K562 (cell line): ENCODE data around the gene ELP5. TPM values are rescaled to one million over a fixed set of nuclear protein-coding genes. Genes with fewer than 3 reads are reported as not detected.

Source experiments
- BACH1 ChIP-seq: fragments of 200-800 bp; sonication (Bioruptor generic); IDR thresholded peaks from 2 replicates; pipeline ENCODE4 v1.6.1; 2016; ENCODE audit warnings: missing genetic modification characterization, missing compliant biosample characterization
- CBFB ChIP-seq: sonication (generic); formaldehyde crosslinking; IDR thresholded peaks from 2 replicates; pipeline ENCODE4 v1.4.0; 2020; ENCODE audit warnings: mild to moderate bottlenecking, missing genetic modification reagents
- CREM ChIP-seq: IDR thresholded peaks from 2 replicates; pipeline ENCODE4 v1.6.1; 2014; ENCODE audit warnings: antibody characterized with exemption, low read depth
- FOXA3 ChIP-seq, 2 experiments: fragments of 450-650 bp in 1 of 2; sonication (generic) in 1 of 2; formaldehyde crosslinking; IDR thresholded peaks in 1 of 2; conservative IDR thresholded peaks in 1 of 2; 2 replicates each; pipeline versions ENCODE4 v1.4.0 to v1.8.0; 2020 to 2022; ENCODE audit warnings: mild to moderate bottlenecking in 2 of 2, missing genetic modification reagents in 1 of 2
- GABPB1 ChIP-seq: sonication (generic); formaldehyde crosslinking; IDR thresholded peaks from 2 replicates; pipeline ENCODE4 v1.8.0; 2022; ENCODE audit warnings: mild to moderate bottlenecking, missing genetic modification reagents
- HDAC2 ChIP-seq: fragments of 450-650 bp; IDR thresholded peaks from 2 replicates; pipeline ENCODE4 v1.6.1; 2016; ENCODE audit warnings: mild to moderate bottlenecking
- HLTF ChIP-seq: fragments of 450-650 bp; IDR thresholded peaks from 2 replicates; pipeline ENCODE4 v1.6.1; 2016
- HMGN3 ChIP-seq: IDR thresholded peaks from 2 replicates; pipeline ENCODE4 v1.6.1; 2011; ENCODE audit warnings: borderline replicate concordance, low read depth, mild to moderate bottlenecking, mixed read lengths, low read length; ENCODE audit not compliant: insufficient read length; ENCODE audit errors: extremely low read depth
- HNRNPUL1 ChIP-seq: fragments of 200-400 bp; formaldehyde crosslinking; IDR thresholded peaks from 2 replicates; pipeline ENCODE4 v1.6.1; 2017; ENCODE audit warnings: low read length
- MEF2D ChIP-seq: conservative IDR thresholded peaks from 2 replicates; pipeline ENCODE4 v1.6.1; 2016; ENCODE audit warnings: low read depth, missing genetic modification characterization, missing compliant biosample characterization
- MXI1 ChIP-seq: IDR thresholded peaks from 2 replicates; pipeline ENCODE4 v1.6.1; 2011; ENCODE audit warnings: low read depth, mild to moderate bottlenecking, improper control_type of control experiment, low read length
- NFIC ChIP-seq: fragments of 450-650 bp; IDR thresholded peaks from 2 replicates; pipeline ENCODE4 v1.6.1; 2017; ENCODE audit warnings: mild to moderate bottlenecking, inconsistent platforms
- NFXL1 ChIP-seq: fragments of 450-650 bp; formaldehyde crosslinking; IDR thresholded peaks from 2 replicates; pipeline ENCODE4 v1.4.0; 2021; ENCODE audit warnings: mild to moderate bottlenecking
- POLR2A ChIP-seq: fragments of 450-650 bp; conservative IDR thresholded peaks from 2 replicates; pipeline ENCODE4 v1.6.1; 2016
- RFX1 ChIP-seq: fragments of 450-650 bp; IDR thresholded peaks from 2 replicates; pipeline ENCODE4 v1.6.1; 2016; ENCODE audit warnings: mild to moderate bottlenecking, moderate library complexity
- SMAD3 ChIP-seq: fragments of 450-650 bp; formaldehyde crosslinking; conservative IDR thresholded peaks from 2 replicates; pipeline ENCODE4 v1.4.0; 2020; ENCODE audit warnings: mild to moderate bottlenecking
- TAF7 ChIP-seq: fragments of 450-650 bp; IDR thresholded peaks from 2 replicates; pipeline ENCODE4 v1.6.1; 2016; ENCODE audit warnings: missing genetic modification characterization, missing compliant biosample characterization
- ZBTB1 ChIP-seq: sonication (generic); formaldehyde crosslinking; IDR thresholded peaks from 2 replicates; pipeline ENCODE4 v1.8.1; 2023; ENCODE audit warnings: missing genetic modification reagents, low read depth, mild to moderate bottlenecking, borderline replicate concordance
- ZBTB7A ChIP-seq: IDR thresholded peaks from 2 replicates; pipeline ENCODE4 v1.6.1; 2011; ENCODE audit warnings: low read depth, mild to moderate bottlenecking, low read length, moderate library complexity, borderline replicate concordance; ENCODE audit not compliant: control insufficient read depth
- ZFPM2 ChIP-seq: fragments of 250-450 bp; sonication (Bioruptor Pico); IDR thresholded peaks from 2 replicates; pipeline ENCODE4 v1.5.1; 2022; ENCODE audit warnings: mild to moderate bottlenecking
- polyA plus RNA-seq, 8 experiments: library from polyadenylated mRNA; depleted of rRNA in 4 of 8; stranded (reverse) in 5 of 8; unstranded in 3 of 8; fragments of >200 nt; fragmentation: Nextera tagmentation in 2 of 8; fragmentation: Illumina TruSeq in 1 of 8; extraction: Ambion mirVana in 2 of 8; extraction: Trizol in 1 of 8; gene quantifications; 2 replicates each; pipeline versions ENCODE4 v1.2.1 to v1.2.3, GENCODE V29; 2011 to 2014; ENCODE audit warnings: inconsistent platforms in 1 of 8, missing spikeins in 1 of 8
- total RNA-seq, 7 experiments: library from RNA; depleted of rRNA in 6 of 7; stranded (reverse); fragments of >200 nt in 6 of 7; fragmentation: Illumina TruSeq in 2 of 7; extraction: Trizol in 2 of 7; gene quantifications; 2 replicates each; pipeline versions ENCODE4 v1.2.1 to v1.2.3, GENCODE V29; 2011 to 2021; ENCODE audit warnings: low replicate concordance in 1 of 7
- TF ChIP-seq, protein P1 (sequence below): fragments of 150-350 bp; IDR thresholded peaks from 2 replicates; pipeline ENCODE4 v1.6.1; 2014; ENCODE audit warnings: low read depth, mild to moderate bottlenecking, low read length, borderline replicate concordance
- TF ChIP-seq, protein P2 (sequence below): IDR thresholded peaks from 2 replicates; pipeline ENCODE4 v1.6.1; 2011; ENCODE audit warnings: borderline replicate concordance, low read depth, mild to moderate bottlenecking, moderate library complexity, low read length; ENCODE audit not compliant: insufficient read depth, poor library complexity, severe bottlenecking

ELP5 gene
- total and polyA plus RNA-seq, 9 of the 15 experiments (the other 6 are each of a cell fraction or from before 2014, with no cell fraction given) = 25.7 to 77.9 (median 52.9) TPM

DNA sequence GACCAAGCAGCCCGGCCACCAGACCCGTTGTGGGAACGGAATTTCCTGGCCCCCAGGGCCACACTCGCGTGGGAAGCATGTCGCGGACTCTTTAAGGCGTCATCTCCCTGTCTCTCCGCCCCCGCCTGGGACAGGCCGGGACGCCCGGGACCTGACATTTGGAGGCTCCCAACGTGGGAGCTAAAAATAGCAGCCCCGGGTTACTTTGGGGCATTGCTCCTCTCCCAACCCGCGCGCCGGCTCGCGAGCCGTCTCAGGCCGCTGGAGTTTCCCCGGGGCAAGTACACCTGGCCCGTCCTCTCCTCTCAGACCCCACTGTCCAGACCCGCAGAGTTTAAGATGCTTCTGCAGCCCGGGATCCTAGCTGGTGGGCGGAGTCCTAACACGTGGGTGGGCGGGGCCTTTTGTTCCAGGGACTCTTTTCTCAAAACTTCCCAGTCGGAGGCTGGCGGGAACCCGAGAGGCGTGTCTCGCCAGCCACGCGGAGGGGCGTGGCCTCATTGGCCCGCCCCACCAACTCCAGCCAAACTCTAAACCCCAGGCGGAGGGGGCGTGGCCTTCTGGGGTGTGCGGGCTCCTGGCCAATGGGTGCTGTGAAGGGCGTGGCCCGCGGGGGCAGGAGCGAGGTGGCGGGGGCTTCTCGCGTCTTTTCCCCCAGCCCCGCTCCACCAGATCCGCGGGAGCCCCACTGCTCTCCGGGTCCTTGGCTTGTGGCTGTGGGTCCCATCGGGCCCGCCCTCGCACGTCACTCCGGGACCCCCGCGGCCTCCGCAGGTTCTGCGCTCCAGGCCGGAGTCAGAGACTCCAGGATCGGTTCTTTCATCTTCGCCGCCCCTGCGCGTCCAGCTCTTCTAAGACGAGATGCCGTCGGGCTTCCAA lies 29.3 kb downstream of the ELP5 start, which contains the start of gene SLC2A4 (continued):
- TF ChIP-seq HMGN3 = peak; percentile 45
- 0 out of 2 replicates have a peak, but pooled peaks have one; percentile 29 for TF ChIP-seq POLR2A
- TF ChIP-seq CBFB (CRISPR knock-in tag) = no peak
- TF ChIP-seq, protein P1, sequence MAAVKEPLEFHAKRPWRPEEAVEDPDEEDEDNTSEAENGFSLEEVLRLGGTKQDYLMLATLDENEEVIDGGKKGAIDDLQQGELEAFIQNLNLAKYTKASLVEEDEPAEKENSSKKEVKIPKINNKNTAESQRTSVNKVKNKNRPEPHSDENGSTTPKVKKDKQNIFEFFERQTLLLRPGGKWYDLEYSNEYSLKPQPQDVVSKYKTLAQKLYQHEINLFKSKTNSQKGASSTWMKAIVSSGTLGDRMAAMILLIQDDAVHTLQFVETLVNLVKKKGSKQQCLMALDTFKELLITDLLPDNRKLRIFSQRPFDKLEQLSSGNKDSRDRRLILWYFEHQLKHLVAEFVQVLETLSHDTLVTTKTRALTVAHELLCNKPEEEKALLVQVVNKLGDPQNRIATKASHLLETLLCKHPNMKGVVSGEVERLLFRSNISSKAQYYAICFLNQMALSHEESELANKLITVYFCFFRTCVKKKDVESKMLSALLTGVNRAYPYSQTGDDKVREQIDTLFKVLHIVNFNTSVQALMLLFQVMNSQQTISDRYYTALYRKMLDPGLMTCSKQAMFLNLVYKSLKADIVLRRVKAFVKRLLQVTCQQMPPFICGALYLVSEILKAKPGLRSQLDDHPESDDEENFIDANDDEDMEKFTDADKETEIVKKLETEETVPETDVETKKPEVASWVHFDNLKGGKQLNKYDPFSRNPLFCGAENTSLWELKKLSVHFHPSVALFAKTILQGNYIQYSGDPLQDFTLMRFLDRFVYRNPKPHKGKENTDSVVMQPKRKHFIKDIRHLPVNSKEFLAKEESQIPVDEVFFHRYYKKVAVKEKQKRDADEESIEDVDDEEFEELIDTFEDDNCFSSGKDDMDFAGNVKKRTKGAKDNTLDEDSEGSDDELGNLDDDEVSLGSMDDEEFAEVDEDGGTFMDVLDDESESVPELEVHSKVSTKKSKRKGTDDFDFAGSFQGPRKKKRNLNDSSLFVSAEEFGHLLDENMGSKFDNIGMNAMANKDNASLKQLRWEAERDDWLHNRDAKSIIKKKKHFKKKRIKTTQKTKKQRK = no peak
- no peak for TF ChIP-seq GABPB1 (CRISPR knock-in tag)
- peak; percentile 16; the same call in 1 of the 2 replicates for TF ChIP-seq CREM
- TF ChIP-seq ZFPM2 (CRISPR knock-in tag) = 0 out of 2 replicates have a peak, but pooled peaks have one; percentile 57
- TF ChIP-seq NFIC = no peak
- no peak for TF ChIP-seq NFXL1
- no peak for TF ChIP-seq FOXA3 (CRISPR knock-in tag; conservative IDR thresholded peaks at IDR 0.05 in 1 of 2, IDR thresholded peaks at IDR 0.05 in 1 of 2)
- peak; percentile 84 for TF ChIP-seq MXI1
- no peak for TF ChIP-seq RFX1
- no peak for TF ChIP-seq HNRNPUL1
- peak; percentile 65; the same call in 1 of the 2 replicates for TF ChIP-seq MEF2D (tag)
- TF ChIP-seq BACH1 (tag) = no peak
- no peak for TF ChIP-seq TAF7 (tag)
- TF ChIP-seq, protein P2, sequence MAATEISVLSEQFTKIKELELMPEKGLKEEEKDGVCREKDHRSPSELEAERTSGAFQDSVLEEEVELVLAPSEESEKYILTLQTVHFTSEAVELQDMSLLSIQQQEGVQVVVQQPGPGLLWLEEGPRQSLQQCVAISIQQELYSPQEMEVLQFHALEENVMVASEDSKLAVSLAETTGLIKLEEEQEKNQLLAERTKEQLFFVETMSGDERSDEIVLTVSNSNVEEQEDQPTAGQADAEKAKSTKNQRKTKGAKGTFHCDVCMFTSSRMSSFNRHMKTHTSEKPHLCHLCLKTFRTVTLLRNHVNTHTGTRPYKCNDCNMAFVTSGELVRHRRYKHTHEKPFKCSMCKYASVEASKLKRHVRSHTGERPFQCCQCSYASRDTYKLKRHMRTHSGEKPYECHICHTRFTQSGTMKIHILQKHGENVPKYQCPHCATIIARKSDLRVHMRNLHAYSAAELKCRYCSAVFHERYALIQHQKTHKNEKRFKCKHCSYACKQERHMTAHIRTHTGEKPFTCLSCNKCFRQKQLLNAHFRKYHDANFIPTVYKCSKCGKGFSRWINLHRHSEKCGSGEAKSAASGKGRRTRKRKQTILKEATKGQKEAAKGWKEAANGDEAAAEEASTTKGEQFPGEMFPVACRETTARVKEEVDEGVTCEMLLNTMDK = no peak
- TF ChIP-seq SMAD3 (CRISPR knock-in tag) = no peak
- TF ChIP-seq ZBTB1 = no peak
- no peak for TF ChIP-seq HLTF
- 0 out of 2 replicates have a peak, but pooled peaks have one; percentile 48 for TF ChIP-seq HDAC2
- peak; percentile 45 for TF ChIP-seq ZBTB7A
